NCI-H526 treated with DMSO at 0.1 percent for 48 hours (cell line): Measurements from ENCODE around the gene CSMD2.
"Not testable (repeated sequence)": the region's sequence is repeated elsewhere in the genome, so short reads cannot be mapped to it uniquely, and the experiment has no call there.

Experiments used
- DNase-seq: peaks from one replicate; lab custom pipeline; 2025; lab: John Stamatoyannopoulos, UW

Gene CSMD2

DNA sequence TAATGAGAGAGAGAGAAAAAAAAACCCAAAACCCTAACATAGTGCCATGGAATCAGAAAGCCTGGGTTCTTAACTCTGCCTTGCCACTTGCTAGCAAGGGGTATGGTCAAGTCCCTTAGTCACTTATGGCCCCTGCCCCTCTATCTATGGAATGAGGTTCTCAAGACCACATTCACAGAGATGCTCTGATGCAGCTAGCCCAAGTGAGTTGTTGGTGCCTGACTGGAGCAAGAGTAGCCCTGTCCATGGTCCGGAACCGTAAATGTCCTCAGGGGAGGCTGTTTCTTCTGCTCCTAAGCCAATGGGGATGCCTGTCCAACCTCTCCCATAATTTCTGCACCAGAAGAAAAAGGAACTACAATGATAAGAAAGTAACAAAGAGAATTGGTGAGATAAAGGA is 56.8 kb downstream of the CSMD2 start:
- DNase-seq: no peak

DNA sequence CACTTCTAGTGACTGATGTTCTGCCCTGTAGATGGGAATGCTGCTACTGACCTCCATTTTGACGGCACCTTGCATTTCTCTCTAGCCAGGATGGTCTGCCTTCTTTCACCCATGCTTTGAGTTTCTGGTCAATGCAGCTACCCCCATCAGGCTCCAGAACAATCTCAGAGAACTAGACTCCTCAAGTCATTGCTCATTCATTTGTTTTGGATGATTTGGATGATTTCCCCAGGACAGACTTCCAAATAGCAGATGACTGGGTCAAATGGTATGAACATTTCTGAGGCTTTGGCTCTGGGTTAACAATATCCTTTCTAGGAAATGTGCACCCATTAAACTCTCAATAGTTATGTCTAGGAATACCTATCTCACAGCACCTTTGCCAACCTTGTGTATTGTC is 63.9 kb downstream of the CSMD2 start:
- DNase-seq: no peak

DNA sequence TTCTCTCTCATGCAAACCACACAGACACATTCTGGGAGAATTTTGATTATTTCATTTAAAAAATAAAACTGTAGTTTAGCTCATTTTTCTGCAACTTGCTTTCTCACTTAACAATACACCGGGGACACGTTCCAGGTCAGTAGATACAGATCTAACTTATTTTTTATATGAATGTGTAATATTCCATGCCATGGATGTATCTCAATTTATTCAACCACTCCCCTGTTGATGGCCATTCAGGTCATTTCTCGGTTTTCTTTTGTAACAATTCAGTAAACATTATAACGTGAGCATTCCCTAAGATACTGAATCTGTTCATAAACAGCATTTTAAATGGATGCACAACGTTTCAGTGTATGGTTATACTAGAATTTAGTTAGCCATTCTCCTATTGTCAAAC is 64.7 kb downstream of the CSMD2 start:
- DNase-seq: no peak

DNA sequence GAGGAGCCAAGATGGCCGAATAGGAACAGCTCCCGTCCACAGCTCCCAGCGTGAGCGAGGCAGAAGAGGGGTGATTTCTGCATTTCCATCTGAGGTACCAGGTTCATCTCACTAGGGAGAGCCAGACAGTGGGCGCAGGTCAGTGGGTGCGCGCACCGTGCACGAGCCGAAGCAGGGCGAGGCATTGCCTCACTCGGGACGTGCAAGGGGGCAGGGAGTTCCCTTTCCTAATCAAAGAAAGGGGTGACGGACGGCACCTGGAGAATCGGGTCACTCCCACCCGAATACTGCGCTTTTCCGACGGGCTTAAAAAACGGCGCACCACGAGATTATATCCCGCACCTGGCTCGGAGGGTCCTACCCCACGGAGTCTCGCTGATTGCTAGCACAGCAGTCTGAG is 72.6 kb downstream of the CSMD2 start:
- DNase-seq: not testable (repeated sequence)

DNA sequence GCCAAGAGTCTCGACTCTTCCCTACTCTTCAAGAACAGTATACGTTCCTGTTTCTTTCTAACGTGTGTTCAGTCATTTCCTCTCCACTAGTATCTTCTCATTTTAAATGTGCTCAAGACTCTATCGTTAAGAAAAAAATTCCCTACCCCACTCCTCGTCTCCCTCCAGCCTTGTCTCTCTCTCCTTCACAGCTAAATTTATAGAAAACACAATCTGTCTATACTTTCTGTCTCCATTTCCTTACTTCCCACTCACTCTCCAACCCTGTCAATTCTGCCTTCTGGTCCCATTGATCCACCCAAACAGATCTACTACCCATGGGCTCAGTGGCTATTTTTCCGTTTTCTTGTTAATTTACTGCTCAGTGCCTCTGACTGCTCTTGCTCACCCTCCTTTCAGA is 75.3 kb downstream of the CSMD2 start:
- DNase-seq: no peak

DNA sequence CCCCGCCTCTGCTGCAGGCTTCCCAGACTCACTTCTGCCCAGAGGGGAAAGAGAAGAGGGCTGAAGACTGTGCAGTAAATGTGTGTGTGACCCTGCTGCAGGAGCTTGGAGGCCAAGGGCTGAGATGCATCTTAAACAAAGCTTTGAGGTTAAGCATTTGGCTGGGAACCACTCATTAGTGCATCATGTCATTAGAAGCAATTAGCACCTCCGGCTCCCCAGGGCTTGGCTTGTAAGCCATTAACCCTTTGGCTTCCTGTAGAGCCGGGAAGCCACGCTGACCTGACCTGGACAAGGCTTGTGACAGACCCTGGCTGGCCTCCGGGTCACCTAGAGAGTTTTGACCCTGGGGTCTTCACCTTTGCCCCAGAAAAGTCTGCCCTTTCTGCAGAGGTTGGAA is 77.0 kb downstream of the CSMD2 start:
- DNase-seq: no peak

DNA sequence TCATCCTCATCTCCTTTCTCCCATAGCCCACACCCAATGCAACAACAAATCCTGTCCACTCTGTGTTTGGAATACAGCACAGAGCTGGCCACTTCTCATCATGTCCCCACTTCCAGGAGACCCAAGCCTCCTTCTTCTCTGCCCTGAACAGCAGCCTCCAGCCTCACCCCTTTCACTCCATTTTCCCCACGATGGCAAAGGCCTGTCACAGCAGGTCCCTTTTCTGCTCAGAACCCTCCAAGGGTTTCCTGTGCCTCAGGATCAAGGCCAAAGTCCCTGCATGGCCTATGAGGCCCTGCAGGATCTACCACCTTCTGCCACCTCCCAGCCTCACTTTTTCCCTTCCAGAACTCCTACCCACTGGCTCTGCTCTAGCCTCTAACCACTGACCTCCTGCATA is 78.5 kb downstream of the CSMD2 start:
- no peak for DNase-seq

DNA sequence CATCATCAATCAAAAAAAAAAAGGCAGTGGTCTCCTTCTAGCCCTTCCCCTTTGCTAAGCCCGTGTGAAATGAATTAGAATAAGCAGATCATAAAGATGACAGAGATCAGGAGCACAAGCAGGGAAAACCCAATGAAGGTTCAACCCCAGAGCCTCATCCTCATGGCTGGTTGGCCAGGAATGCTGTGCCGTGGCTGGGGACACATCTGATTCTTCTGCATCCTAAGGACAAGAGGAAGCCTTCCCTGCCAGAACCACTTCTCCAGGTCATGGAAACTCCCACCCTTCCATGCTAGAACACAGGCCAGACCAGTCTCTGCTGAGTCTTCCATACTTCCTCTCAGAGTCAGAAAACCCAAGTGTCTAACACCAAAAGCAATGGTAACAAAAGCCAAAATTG is 81.1 kb downstream of the CSMD2 start:
- DNase-seq: no peak

DNA sequence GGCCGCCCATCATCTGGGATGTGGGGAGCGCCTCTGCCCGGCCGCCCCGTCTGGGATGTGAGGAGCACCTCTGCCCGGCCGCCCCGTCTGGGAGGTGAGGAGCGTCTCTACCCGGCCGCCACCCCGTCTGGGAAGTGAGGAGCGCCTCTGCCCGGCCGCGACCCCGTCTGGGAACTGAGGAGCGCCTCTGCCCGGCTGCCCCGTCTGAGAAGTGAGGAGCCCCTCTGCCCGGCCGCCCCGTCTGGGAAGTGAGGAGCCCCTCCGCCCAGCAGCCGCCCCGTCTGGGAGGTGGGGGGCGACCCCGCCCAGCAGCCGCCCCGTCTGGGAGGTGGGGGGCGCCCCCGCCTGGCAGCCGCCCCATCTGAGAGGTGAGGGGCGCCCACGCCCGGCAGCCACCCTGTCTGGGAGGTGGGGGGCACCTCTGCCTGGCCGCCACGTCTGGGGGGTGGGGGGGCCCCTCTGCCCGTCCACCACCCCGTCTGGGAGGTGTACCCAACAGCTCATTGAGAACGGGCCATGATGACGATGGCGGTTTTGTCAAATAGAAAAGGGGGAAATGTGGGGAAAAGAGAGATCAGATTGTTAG is 82.9 kb downstream of the CSMD2 start:
- DNase-seq: not testable (repeated sequence)

DNA sequence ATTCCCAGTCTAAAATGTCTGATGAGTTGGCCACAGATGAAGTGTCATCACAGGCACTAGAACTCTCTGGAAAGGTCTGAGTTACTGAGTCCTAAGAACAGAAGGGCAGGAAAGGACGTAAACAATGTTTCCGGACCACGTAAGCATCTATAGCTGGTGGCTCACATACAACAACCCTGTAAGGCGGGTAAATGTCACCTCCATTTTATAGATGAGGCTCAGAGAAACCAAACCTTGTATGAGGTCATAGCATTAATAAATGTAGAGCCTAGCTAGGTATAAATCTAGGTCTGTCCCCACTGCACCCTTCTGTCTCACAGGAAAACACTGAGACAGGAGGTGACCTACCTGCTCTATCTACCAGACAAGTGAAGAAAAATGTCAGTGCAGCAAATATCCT is 86.6 kb downstream of the CSMD2 start:
- DNase-seq: no peak

DNA sequence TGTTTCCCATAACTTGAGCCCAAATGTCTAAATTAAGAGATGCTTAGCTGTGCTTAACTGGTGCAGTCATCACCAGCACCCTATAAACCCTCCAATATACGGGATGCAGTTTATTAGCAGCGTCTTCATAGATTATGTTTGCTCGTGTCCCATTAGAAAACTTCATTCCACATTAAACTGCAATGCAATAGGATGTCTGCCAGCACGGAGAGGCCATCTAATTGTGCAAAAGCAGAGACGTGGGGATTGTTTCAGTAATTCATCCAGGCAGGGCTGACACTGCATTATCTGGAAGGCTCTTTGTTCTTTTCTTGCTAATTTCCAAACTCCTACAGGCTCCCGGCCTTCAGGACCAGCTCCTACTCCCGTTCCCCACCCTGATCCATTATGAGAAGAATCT is 89.5 kb downstream of the CSMD2 start:
- DNase-seq: no peak

DNA sequence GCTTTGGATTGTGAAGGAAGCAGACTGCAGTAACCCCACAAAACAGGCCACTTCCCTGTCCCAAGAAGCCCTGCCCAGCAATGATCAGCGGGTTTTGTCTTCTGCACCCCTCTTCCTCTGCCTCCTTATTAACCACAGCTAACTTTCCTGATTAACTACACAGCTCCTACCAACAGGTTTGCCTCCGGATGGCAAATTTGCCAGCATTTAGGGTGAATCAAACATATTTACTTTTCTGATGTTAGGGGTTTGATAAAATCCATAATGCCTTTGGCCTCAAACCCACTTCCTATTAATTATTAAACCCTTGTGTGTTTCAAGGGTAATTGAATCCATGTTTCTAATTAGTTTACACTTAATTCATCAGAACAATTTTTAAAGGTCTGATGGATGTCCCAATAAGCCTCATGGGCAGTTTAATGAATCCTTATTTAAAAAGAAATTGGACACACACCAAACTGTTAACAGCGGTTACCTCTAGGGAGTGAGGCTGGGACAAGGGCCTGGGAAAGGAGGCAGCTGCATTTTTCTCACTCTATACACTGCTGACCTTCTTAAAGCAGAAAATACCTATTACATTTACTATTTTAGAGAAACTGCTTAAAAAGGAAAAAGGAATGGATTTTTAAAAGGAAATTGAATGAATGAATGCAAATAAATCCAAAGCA is 91.9 kb downstream of the CSMD2 start:
- DNase-seq: no peak

DNA sequence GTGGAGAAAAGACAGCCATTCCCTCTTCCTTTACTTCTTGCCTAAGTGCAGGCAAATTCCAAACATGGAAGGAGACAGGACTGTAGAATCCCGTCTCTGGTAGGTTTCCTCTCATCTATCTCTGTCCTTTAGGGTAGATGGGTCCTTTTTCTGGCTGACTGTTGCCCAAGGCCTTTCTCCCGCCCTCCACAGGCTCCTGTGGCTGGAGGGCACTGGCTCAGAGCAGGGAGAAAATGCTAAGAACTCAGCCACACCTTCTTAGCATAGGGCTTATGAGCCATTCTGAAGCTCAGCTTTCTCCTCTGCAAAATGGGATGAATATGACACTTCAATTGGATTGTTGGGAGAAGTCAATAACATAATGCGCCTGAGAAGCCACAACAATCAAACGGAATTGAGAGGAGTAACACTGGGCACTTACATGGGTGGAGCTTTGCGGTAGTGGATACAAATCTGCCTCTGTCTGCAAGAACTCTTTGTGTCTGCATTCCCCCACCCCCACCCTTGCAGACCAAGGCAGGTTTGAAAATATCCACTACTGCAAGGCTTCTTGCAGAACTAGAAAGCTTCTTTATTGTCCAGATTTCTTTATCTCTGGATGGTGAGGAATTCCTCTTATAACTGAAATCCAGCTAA is 94.7 kb downstream of the CSMD2 start:
- no peak for DNase-seq

DNA sequence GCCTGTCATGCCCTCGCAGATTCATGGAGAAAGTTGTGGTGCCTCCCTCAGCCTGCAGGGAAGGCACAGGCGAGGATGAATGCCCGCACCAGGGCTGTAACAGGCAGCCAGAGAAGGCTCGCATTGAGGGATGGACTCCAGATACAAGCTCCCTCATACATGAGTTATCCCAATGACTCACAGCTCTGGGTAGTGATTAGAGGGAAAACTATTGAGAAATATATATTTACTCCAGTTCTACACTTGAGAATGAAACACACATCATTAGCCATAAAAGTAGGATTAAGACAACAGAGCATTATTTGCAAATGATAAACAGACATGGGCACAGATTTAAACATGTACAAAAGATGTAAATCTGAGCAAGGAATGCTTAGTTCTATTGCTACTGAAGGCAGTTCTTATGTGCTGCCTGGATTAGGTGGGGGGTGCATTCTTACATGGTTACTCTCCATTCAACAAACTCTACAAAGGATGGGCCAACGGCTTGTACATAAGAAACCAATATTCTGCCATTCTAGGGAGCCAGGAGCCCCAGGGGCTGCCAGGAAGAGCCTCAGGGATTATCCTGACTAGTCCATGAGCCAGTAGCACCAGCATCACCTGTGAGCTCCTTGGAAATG is 97.9 kb downstream of the CSMD2 start:
- no peak for DNase-seq

DNA sequence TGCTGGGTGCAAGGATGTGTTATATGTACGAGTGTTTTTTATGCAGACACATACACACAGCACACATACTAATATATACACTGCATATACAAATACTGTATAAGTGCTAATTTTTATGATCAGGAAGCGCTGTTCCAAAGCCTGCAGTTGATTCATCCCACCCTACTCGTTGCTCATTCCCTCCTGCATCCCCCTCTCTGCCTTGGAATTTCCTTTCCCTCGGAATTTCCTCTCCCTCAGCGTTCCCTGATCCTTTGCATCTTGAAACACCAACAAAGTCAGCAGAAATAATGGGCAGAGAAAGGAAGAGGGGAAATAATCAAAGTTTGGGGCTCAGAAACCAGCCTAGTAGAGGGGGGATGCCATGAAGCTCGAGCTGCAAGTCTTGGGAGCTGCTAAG is 98.9 kb downstream of the CSMD2 start:
- no peak for DNase-seq

DNA sequence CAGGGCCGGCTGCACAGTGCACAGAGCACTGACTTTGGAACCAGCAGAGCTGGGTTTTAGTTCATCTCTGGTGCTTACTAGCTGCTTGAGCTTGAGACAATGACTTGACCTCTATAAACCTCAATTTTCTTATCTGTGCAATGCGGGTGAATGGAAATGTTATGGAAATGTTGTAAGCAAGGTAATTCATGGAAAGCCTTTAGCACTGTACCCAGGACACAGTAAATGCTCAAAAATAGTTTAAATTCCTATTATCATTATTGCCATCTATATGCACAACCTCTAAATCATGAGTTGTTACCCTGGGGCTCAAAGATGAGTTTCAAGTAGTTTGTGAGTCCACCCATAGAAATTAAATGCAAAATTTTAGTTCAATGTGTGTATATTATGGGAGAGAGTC is 99.5 kb downstream of the CSMD2 start:
- no peak for DNase-seq

DNA sequence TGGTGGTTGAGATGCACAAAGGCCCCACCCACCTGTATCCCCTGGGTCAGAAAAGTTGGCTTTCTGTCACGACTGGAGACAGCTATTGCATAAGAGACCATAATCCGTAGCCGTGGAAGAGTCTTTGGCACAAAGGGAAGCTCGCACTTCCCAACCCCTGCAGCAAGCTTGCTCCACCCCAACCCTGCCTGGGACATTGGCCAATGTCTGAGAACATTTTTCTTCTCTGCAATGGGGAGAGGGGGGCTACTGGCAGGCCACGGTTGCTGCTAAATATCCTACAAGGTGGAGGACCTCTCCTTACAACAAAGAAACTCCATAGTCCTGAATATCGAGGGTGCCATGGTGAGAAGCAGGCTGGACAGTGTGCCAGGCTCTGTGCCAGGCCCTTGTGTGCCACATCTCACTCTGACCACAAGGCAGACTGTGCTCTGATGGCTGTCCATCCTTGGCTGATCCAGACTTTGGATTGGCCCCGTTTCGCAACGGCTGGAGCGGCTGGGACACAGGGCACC is 104.1 kb downstream of the CSMD2 start:
- DNase-seq: no peak

DNA sequence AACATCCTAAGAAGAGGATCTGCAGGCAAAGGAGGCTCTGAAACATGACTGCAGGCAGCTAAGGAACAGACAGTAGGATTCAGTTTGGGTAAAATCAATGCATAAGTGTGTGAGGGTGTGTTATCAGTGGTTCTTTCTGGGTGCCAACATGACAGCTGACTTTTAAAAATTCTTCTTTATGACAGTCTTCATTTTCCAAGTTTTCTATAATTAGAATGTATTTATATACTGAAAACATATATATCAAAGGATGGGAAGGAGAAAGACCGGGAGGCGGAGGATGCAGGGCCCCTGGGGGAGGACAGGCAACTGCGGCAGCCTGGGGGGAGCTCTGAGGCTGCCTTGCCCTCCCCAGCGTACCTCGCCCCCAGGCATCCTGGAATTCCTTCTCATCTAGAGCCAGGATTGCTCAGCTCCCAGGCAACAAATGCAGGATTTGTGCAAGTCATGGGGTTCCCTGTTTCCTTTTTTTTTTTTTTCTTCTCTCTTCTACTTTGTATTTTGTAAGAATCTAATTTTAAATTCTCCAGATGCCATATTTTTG is 104.8 kb downstream of the CSMD2 start:
- DNase-seq: no peak

DNA sequence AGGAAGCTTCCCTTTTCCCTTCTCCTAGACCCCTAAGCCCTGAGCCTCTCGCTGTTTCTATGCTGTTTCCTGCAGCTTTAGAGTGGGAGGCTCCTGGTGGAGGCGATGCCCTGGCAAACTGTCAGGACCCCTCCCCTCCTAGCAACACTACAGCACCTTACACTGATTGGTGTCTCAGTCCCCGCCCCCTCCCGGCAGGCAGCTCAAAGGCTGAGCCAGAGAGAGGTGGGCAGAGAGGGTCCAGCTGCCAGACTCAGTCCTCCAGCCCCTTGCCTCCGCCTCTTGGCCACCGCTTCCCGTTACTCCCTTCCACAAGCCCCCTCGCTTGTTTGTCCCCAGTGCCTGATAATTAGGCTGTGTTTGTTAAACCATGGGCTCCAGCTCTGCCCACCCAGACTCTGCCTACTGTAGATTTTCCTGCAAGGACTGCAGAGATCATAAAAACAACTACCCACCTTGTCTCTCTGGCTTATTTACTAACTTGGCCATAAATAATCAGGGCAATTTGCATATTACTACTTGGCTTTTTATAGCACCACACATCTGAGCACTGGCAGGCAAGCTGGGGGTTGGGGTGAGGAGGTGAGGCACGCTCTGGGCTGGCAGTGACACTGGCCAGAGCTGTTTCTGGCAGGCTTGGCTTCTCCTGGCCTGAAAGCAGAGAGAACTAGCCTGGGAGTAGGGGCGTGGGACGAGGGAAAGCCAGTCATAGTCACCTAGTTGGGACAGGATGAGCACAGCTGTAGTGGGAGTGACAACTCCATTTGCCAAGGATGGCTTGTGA is 107.5 kb downstream of the CSMD2 start:
- peak; percentile 83 for DNase-seq

DNA sequence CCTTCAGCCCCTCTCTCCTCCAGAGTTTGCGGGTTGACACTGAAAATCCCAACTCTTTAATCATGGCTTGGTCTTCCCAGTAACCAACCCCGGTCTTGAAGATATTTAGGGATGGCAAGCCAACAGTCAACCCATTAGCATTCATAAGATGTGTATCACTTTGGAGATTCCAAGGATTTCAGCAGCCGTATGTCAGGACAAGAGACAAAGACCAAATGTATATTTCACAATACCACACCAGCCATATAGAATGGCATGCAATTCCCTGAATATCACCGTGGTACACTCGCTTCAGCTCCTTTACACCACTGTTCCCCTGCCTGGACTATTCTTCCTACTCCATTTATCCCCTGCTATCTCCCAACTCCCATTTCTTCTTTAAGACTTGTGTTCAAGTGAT is 109.2 kb downstream of the CSMD2 start:
- no peak for DNase-seq

DNA sequence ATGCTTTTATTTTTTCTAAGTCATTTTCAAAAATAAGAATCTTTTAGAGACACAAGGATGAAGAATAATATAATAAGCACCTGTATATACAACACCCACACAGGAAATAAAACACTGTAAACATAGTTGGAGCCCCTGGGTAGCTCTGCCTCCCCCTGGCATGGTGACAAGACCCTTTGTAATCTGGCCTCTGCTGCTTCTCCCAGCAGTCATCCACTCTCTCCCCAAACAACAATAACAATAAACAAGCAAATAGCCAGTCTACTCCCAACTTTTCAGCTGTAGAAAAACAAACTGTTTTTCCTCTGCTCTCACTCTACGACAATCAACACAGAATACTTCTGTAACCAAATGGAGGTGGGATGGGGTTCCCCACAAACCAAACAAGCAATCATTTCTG is 110.1 kb downstream of the CSMD2 start:
- no peak for DNase-seq

DNA sequence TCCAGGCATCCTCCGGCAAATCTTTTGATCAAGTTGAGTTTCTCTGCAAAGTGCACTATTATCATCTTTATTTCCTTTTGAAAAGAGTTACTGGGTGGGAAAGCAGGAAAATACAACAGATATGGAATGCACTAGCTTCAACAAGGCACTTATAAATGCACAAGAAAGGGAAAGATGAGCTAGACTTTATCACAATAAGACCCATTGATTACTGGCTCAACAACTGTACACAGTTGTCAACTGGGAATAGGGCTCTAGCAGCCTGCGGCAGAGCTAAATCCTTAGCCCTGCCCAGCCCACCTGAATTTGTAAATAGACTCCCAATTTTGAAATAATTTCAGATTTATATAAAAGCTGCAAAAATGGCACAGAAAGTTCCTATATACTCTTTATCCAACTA is 111.4 kb downstream of the CSMD2 start:
- DNase-seq: no peak
